Loucy (cell line): ENCODE results near the gene GABARAPL2.

Experiments used
- H2AFZ ChIP-seq: fragments of 200-600 bp; sonication (generic); 2 replicates; pipeline ENCODE4 v1.6.0; 2016; ENCODE audit warnings: antibody characterized with exemption, mild to moderate bottlenecking, low read length, moderate library complexity
- H3F3A ChIP-seq: fragments of 200-600 bp; 2 replicates; pipeline ENCODE4 v1.6.0; 2016; ENCODE audit warnings: antibody characterized with exemption, low read depth, mild to moderate bottlenecking
- H3K27me3 ChIP-seq: fragments of 200-600 bp; sonication (generic); 2 replicates; pipeline ENCODE4 v1.6.1; 2014; ENCODE audit warnings: low read length, mild to moderate bottlenecking; ENCODE audit not compliant: insufficient read depth, poor library complexity, severe bottlenecking
- H3K36me3 ChIP-seq: fragments of 200-600 bp; sonication (generic); 2 replicates; pipeline ENCODE4 v1.6.1; 2016; ENCODE audit warnings: low read length; ENCODE audit not compliant: insufficient read depth
- H3K4me1 ChIP-seq: fragments of 200-600 bp; sonication (generic); 2 replicates; pipeline ENCODE4 v1.5.1; 2014; ENCODE audit warnings: low read length, mild to moderate bottlenecking; ENCODE audit not compliant: insufficient read depth, poor library complexity, severe bottlenecking
- H3K4me2 ChIP-seq: fragments of 200-600 bp; sonication (generic); 2 replicates; pipeline ENCODE4 v1.6.0; 2014; ENCODE audit warnings: antibody characterized with exemption, low read length, low read depth, mild to moderate bottlenecking; ENCODE audit not compliant: poor library complexity, severe bottlenecking
- H3K4me3 ChIP-seq: fragments of 200-600 bp; sonication (generic); 2 replicates; pipeline ENCODE4 v1.5.1; 2014; ENCODE audit warnings: low read length, mild to moderate bottlenecking, mixed read lengths; ENCODE audit not compliant: poor library complexity, severe bottlenecking
- H3K79me2 ChIP-seq: fragments of 200-600 bp; sonication (generic); 2 replicates; pipeline ENCODE4 v1.6.1; 2014; ENCODE audit warnings: low read length; ENCODE audit not compliant: insufficient read depth
- H3K9ac ChIP-seq: fragments of 200-600 bp; sonication (generic); 2 replicates; pipeline ENCODE4 v1.6.0; 2014; ENCODE audit warnings: mild to moderate bottlenecking, low read depth, low read length, moderate library complexity; ENCODE audit not compliant: poor library complexity, severe bottlenecking
- H3K9me2 ChIP-seq: fragments of 200-600 bp; sonication (generic); replicated peaks from 2 replicates; pipeline ENCODE4 v1.6.1; 2016; ENCODE audit warnings: low read depth, low read length, mixed read lengths
- H3K9me3 ChIP-seq: fragments of 200-600 bp; sonication (generic); 2 replicates; pipeline ENCODE4 v1.6.1; 2014; ENCODE audit warnings: mild to moderate bottlenecking, antibody characterized with exemption, low read length, low read depth; ENCODE audit not compliant: insufficient read depth
- H4K20me1 ChIP-seq: fragments of 200-600 bp; sonication (generic); 2 replicates; pipeline ENCODE4 v1.6.0; 2014; ENCODE audit warnings: antibody characterized with exemption, low read length, mild to moderate bottlenecking; ENCODE audit not compliant: insufficient read depth, poor library complexity, severe bottlenecking
- EZH2phosphoT487 ChIP-seq: fragments of 200-600 bp; IDR thresholded peaks from 2 replicates; pipeline ENCODE4 v1.6.1; 2018; ENCODE audit warnings: antibody characterized with exemption, mild to moderate bottlenecking, moderate library complexity, borderline replicate concordance
- TF ChIP-seq, protein P1 (sequence below): fragments of 200-600 bp; sonication (generic); conservative IDR thresholded peaks from 2 replicates; pipeline ENCODE4 v1.5.1; 2014; ENCODE audit warnings: mild to moderate bottlenecking, antibody characterized with exemption, low read length

GABARAPL2 gene

DNA sequence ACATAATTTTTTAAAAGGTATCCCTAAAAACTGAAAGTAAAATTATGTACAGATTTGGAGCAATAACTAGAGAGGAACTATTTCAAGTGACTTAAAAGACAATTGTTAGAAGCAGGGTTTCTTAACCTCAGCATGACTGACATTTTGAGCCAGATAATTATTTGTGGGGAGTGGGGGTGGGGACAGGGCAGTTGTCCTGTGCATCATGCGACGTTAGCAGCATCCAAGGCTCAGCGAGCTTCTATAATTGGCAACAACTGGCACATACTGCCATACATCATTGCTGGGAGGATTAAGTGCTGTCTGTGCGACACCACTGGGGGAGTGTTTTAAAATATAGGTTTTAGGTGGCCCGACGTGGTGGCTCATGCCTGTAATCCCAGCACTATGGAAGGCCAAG, 27.1 kb downstream of the GABARAPL2 start:
- no peaks in the 10 kb centered on the region for H3K9me2 ChIP-seq
- H3K9ac ChIP-seq: no peak overlapping the region
- no peaks in the 10 kb centered on the region for H3K79me2 ChIP-seq
- H4K20me1 ChIP-seq: no peaks in the 10 kb centered on the region
- no peak for TF ChIP-seq EZH2phosphoT487
- TF ChIP-seq, protein P1, sequence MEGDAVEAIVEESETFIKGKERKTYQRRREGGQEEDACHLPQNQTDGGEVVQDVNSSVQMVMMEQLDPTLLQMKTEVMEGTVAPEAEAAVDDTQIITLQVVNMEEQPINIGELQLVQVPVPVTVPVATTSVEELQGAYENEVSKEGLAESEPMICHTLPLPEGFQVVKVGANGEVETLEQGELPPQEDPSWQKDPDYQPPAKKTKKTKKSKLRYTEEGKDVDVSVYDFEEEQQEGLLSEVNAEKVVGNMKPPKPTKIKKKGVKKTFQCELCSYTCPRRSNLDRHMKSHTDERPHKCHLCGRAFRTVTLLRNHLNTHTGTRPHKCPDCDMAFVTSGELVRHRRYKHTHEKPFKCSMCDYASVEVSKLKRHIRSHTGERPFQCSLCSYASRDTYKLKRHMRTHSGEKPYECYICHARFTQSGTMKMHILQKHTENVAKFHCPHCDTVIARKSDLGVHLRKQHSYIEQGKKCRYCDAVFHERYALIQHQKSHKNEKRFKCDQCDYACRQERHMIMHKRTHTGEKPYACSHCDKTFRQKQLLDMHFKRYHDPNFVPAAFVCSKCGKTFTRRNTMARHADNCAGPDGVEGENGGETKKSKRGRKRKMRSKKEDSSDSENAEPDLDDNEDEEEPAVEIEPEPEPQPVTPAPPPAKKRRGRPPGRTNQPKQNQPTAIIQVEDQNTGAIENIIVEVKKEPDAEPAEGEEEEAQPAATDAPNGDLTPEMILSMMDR: no peak
- H3K4me1 ChIP-seq: peaks cover 14% of the 10 kb centered on the region
- H3K27me3 ChIP-seq: no peaks in the 10 kb centered on the region
- no peaks in the 10 kb centered on the region for H3K9me3 ChIP-seq
- H3K36me3 ChIP-seq: peaks cover 7% of the 10 kb centered on the region; the same call in 1 of the 2 replicates
- no peak overlapping the region for H3K4me3 ChIP-seq
- no peak overlapping the region for H2AFZ ChIP-seq
- 0 out of 2 replicates have a peak, but pooled peaks cover 3% of the 10 kb centered on the region for H3F3A ChIP-seq
- no peak overlapping the region for H3K4me2 ChIP-seq

DNA sequence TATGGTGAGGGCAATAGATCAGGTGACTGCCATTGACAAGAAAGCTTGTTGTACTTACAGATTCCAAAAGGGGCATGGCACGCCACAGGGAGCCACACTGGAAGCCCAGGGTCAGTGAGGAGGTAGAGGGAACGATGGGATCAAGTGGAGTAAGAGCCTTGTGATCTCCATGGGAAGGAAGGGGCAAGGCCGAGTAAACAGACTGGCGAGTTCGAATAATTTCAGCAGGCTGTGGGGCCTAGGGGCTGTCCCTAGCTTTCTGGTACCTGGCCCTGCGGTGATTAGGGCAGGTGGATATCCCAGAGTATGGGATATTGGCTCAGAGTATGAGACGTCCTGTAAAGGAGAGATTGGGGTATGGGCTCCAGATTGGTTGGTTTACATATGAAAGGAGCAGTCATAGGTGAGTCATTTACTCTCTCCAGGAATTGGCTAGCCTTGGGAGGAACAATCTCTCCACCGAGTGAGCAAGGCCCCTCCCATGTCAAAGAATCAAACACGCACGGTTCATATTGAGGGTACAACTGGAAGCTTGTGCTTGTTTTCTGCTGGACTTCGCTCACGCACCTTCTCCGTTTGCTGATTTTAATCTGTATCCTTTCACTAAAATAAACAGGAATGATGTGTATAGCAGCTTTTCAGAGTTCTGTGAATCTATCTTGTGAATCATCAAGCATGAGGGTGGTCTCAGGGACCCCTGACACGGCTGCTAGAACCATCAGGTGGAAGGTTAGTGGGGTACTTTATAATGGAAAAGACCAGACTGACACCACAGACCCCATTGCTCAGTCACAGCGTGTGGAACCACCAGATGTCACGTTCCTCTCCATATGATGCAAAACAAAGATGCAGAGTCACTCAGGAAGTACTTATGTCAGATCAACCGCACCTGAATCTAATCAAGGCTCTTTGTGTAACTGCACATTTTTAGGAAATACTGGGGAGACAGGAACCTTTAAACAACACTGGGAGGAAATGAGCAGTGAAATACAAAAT, 27.9 kb downstream of the GABARAPL2 start:
- Histone ChIP-seq H3K4me1 (peaks cover 14% of the 10 kb centered on the region), H3K36me3 (peaks cover 7% of the 10 kb centered on the region; the same call in 1 of the 2 replicates), H4K20me1 (no peaks in the 10 kb centered on the region), H3K9me2 (no peaks in the 10 kb centered on the region), H3K9me3 (no peaks in the 10 kb centered on the region), H2AFZ (no peak overlapping the region), H3K27me3 (no peaks in the 10 kb centered on the region), H3K4me3 (peak overlapping the region; percentile 27), H3F3A (0 out of 2 replicates have a peak, but pooled peaks cover 3% of the 10 kb centered on the region), H3K79me2 (no peaks in the 10 kb centered on the region), H3K9ac (no peak overlapping the region), H3K4me2 (peak overlapping the region; percentile 57)
- TF ChIP-seq EZH2phosphoT487: no peak
- TF ChIP-seq, protein P1: no peak

GRCh38 chr16:75599452-75600277, 33.5 kb downstream of the GABARAPL2 start:
- peaks cover 48% of the 10 kb centered on the region for H3K36me3 ChIP-seq
- H3K9me2 ChIP-seq: no peaks in the 10 kb centered on the region
- no peak overlapping the region for H3K4me2 ChIP-seq
- H3K9ac ChIP-seq: no peak overlapping the region
- TF ChIP-seq EZH2phosphoT487: no peak
- TF ChIP-seq, protein P1: no peak
- H3K27me3 ChIP-seq: no peaks in the 10 kb centered on the region
- peaks cover 8% of the 10 kb centered on the region; the same call in 1 of the 2 replicates for H3K9me3 ChIP-seq
- peaks cover 6% of the 10 kb centered on the region for H3K4me1 ChIP-seq
- H2AFZ ChIP-seq: no peak overlapping the region
- 0 out of 2 replicates have a peak, but pooled peaks cover 3% of the 10 kb centered on the region for H3F3A ChIP-seq
- no peaks in the 10 kb centered on the region for H3K79me2 ChIP-seq
- no peaks in the 10 kb centered on the region for H4K20me1 ChIP-seq
- H3K4me3 ChIP-seq: no peak overlapping the region
